ENCODE data around the gene FOXO6. TPM values are rescaled to one million over a fixed set of nuclear protein-coding genes. Genes with fewer than 3 reads are reported as not detected.
A peak's percentile ranks its signal among the peaks of the same experiment; 100 is the strongest.

The FOXO6 gene
- total and polyA plus RNA-seq, 2 donors (not counting 1 experiment from before 2014, with no cell fraction given): 0.06 to 0.15 TPM

- no peaks in the 10 kb centered on the region for H3K9me3 Mint-ChIP-seq (ENCODE audit: insufficient read depth)
- POLR2A ChIA-PET: interaction anchor here (2.0 kb wide), 1 partner anchor 14 kb away, joined by 4 read pairs; no protein-coding TSS in a partner anchor
Observed at GRCh38 chr1:41367288-41367642, 6.0 kb downstream of the FOXO6 start.

GRCh38 chr1:41368366-41368765 is 7.1 kb downstream of the FOXO6 start:
- H3K9ac ChIP-seq (ENCODE audit: low read length): no peak overlapping the region
- peaks cover 13 to 16% of the 10 kb centered on the region in 2 donors for H3K4me1 ChIP-seq (ENCODE audit: control insufficient read depth in 2 of 2, insufficient read depth in 2 of 2, low read length in 2 of 2)
- H3K27ac ChIP-seq (ENCODE audit: low read length in 2 of 2): no peak overlapping the region
- no peak overlapping the region for H2AFZ ChIP-seq (ENCODE audit: insufficient read depth, low read depth, low read length, poor library complexity, severe bottlenecking)
- H3K27me3 Mint-ChIP-seq: peaks cover 50% of the 10 kb centered on the region
- H3K9me3 ChIP-seq (ENCODE audit: control extremely low read depth in 1 of 3, control insufficient read depth in 2 of 3, insufficient read depth in 1 of 3, low read length in 2 of 3): peaks cover 0 to 4% (median 0%) of the 10 kb centered on the region in 3 donors
- no peaks in the 10 kb centered on the region for H3K79me2 ChIP-seq (ENCODE audit: control insufficient read depth, insufficient read depth, low read length)
- no peak overlapping the region for H3K4me3 ChIP-seq (ENCODE audit: control extremely low read depth in 1 of 5, extremely low read depth in 1 of 5, insufficient read depth in 1 of 5, low read depth in 2 of 5, low read length in 4 of 5)
- no peak for ATAC-seq (ENCODE audit: low read depth)
- TF ChIP-seq EZH2 (IDR thresholded peaks at IDR 0.05; ENCODE audit: borderline replicate concordance, insufficient read depth, low read depth, low read length, poor library complexity, severe bottlenecking) (no peak), CTCF (IDR thresholded peaks at IDR 0.05) (no peak)
- ChIA-PET CTCF (no interaction called here), POLR2A (no interaction called here)
- H3K4me3 Mint-ChIP-seq: no peak overlapping the region
- intact Hi-C loops (cut with micrococcal nuclease): no loop called here
- no peak overlapping the region for H3K27ac Mint-ChIP-seq
- H3K27me3 ChIP-seq (replicated peaks in 1 of 4; ENCODE audit: control extremely low read depth in 1 of 4, control insufficient read depth in 3 of 4, insufficient read depth in 4 of 4, low read length in 3 of 4): peaks cover 0 to 58% (median 20%) of the 10 kb centered on the region in 4 experiments
- no peak for DNase-seq
- peaks cover 13% of the 10 kb centered on the region for H3K4me1 Mint-ChIP-seq
- H3K36me3 ChIP-seq (replicated peaks in 1 of 2; ENCODE audit: control extremely low read depth in 1 of 2, control insufficient read depth in 1 of 2, extremely low read depth in 1 of 2, insufficient read depth in 2 of 2, low read length in 1 of 2): no peaks in the 10 kb centered on the region
- no peaks in the 10 kb centered on the region for H4K20me1 ChIP-seq (ENCODE audit: control insufficient read depth, insufficient read depth, low read length, poor library complexity, severe bottlenecking)
- H3K9me3 Mint-ChIP-seq (ENCODE audit: insufficient read depth): no peaks in the 10 kb centered on the region
- H3K4me2 ChIP-seq (replicated peaks; ENCODE audit: low read depth, low read length, poor library complexity, severe bottlenecking): no peak overlapping the region
- WGBS (ENCODE audit: insufficient coverage): no CpG with 5 or more reads among the region's 1 CpG

More at GRCh38 chr1:41367288-41367642, 6.0 kb downstream of the FOXO6 start:
- peak overlapping the region; percentile 91 for H3K4me2 ChIP-seq (replicated peaks; ENCODE audit: low read depth, low read length, poor library complexity, severe bottlenecking)
- DNase-seq (no peak), ATAC-seq (ENCODE audit: low read depth) (no peak)
- H4K20me1 ChIP-seq (ENCODE audit: control insufficient read depth, insufficient read depth, low read length, poor library complexity, severe bottlenecking): peaks cover 5% of the 10 kb centered on the region
- peaks cover 23% of the 10 kb centered on the region in 2 donors for H3K4me1 ChIP-seq (ENCODE audit: control insufficient read depth in 2 of 2, insufficient read depth in 2 of 2, low read length in 2 of 2)
- H3K4me3 ChIP-seq (ENCODE audit: control extremely low read depth in 1 of 5, extremely low read depth in 1 of 5, insufficient read depth in 1 of 5, low read depth in 2 of 5, low read length in 4 of 5): no peak overlapping the region
- CTCF ChIA-PET: no interaction called here
- H3K27ac Mint-ChIP-seq: no peak overlapping the region
- no peak overlapping the region for H3K27ac ChIP-seq (ENCODE audit: low read length in 2 of 2)
- WGBS (ENCODE audit: insufficient coverage): 93% methylated on average over 4 of the region's 5 CpGs
- H3K27me3 Mint-ChIP-seq: peaks cover 45% of the 10 kb centered on the region
- no peaks in the 10 kb centered on the region for H3K36me3 ChIP-seq (replicated peaks in 1 of 2; ENCODE audit: control extremely low read depth in 1 of 2, control insufficient read depth in 1 of 2, extremely low read depth in 1 of 2, insufficient read depth in 2 of 2, low read length in 1 of 2)
- intact Hi-C loops (cut with micrococcal nuclease): no loop called here
- H2AFZ ChIP-seq (ENCODE audit: insufficient read depth, low read depth, low read length, poor library complexity, severe bottlenecking): peak overlapping the region; percentile 28
- H3K9ac ChIP-seq (ENCODE audit: low read length): no peak overlapping the region
- no peak for TF ChIP-seq EZH2 (IDR thresholded peaks at IDR 0.05; ENCODE audit: borderline replicate concordance, insufficient read depth, low read depth, low read length, poor library complexity, severe bottlenecking)
- no peak for TF ChIP-seq CTCF (IDR thresholded peaks at IDR 0.05)
- H3K4me1 Mint-ChIP-seq: peaks cover 21% of the 10 kb centered on the region
- no peaks in the 10 kb centered on the region for H3K79me2 ChIP-seq (ENCODE audit: control insufficient read depth, insufficient read depth, low read length)
- peak overlapping the region; percentile 57 for H3K4me3 Mint-ChIP-seq
- peaks cover 0 to 6% (median 0%) of the 10 kb centered on the region in 3 donors for H3K9me3 ChIP-seq (ENCODE audit: control extremely low read depth in 1 of 3, control insufficient read depth in 2 of 3, insufficient read depth in 1 of 3, low read length in 2 of 3)
- peaks cover 0 to 67% (median 25%) of the 10 kb centered on the region in 4 experiments for H3K27me3 ChIP-seq (replicated peaks in 1 of 4; ENCODE audit: control extremely low read depth in 1 of 4, control insufficient read depth in 3 of 4, insufficient read depth in 4 of 4, low read length in 3 of 4)

All from B cell (primary cell).